Mesendoderm (in vitro differentiated cells): ENCODE measurements around the gene KCND2.

Experiments
- DNase-seq: peaks from one replicate; pipeline ENCODE4 v3.0.0; 2013
- H2AK5ac ChIP-seq: 2 replicates; pipeline ENCODE4 v1.6.1; 2013; ENCODE audit warnings: low read length, inconsistent platforms
- H2BK120ac ChIP-seq: 2 replicates; pipeline ENCODE4 v1.6.1; 2013; ENCODE audit warnings: low read depth, mild to moderate bottlenecking, low read length, moderate library complexity, mixed read lengths
- H2BK15ac ChIP-seq: replicated peaks from 2 replicates; pipeline ENCODE4 v1.6.1; 2013; ENCODE audit warnings: low read depth, mild to moderate bottlenecking, moderate library complexity
- H2BK5ac ChIP-seq: 2 replicates; pipeline ENCODE4 v1.6.1; 2013; ENCODE audit warnings: low read length, inconsistent platforms
- H3K18ac ChIP-seq: 2 replicates; pipeline ENCODE4 v1.6.1; 2013; ENCODE audit warnings: mild to moderate bottlenecking, low read length, mixed read lengths
- H3K23ac ChIP-seq: one replicate; pipeline ENCODE4 v1.6.1; 2013; ENCODE audit warnings: low read length
- H3K27ac ChIP-seq: 2 replicates; pipeline ENCODE4 v1.5.1; 2013; ENCODE audit warnings: low read depth, mild to moderate bottlenecking, inconsistent platforms, low read length, moderate library complexity
- H3K27me3 ChIP-seq: 2 replicates; pipeline ENCODE4 v1.6.1; 2013; ENCODE audit warnings: low read length, control low read depth, mild to moderate bottlenecking, inconsistent platforms; ENCODE audit not compliant: insufficient read depth, poor library complexity
- H3K36me3 ChIP-seq: 2 replicates; pipeline ENCODE4 v1.6.1; 2013; ENCODE audit warnings: low read length, inconsistent platforms; ENCODE audit not compliant: control insufficient read depth, insufficient read depth
- H3K4ac ChIP-seq: one replicate; pipeline ENCODE4 v1.6.1; 2013; ENCODE audit warnings: low read depth, mild to moderate bottlenecking, low read length, moderate library complexity
- H3K4me1 ChIP-seq: 2 replicates; pipeline ENCODE4 v1.6.1; 2013; ENCODE audit warnings: low read depth, low read length, inconsistent platforms; ENCODE audit not compliant: control insufficient read depth
- H3K4me2 ChIP-seq: 2 replicates; pipeline ENCODE4 v1.6.1; 2013; ENCODE audit warnings: low read length
- H3K4me3 ChIP-seq: 2 replicates; pipeline ENCODE4 v1.5.1; 2013; ENCODE audit warnings: mild to moderate bottlenecking, low read length
- H3K56ac ChIP-seq: one replicate; pipeline ENCODE4 v1.6.1; 2013; ENCODE audit warnings: low read length
- H3K79me1 ChIP-seq: 2 replicates; pipeline ENCODE4 v1.6.1; 2013; ENCODE audit warnings: low read length, inconsistent platforms
- H3K79me2 ChIP-seq: 2 replicates; pipeline ENCODE4 v1.6.1; 2013; ENCODE audit warnings: mild to moderate bottlenecking, low read length; ENCODE audit not compliant: control insufficient read depth, insufficient read depth
- H3K9ac ChIP-seq: 2 replicates; pipeline ENCODE4 v1.6.1; 2013; ENCODE audit warnings: low read length, inconsistent platforms
- H4K5ac ChIP-seq: one replicate; pipeline ENCODE4 v1.6.1; 2013; ENCODE audit warnings: low read length
- H4K8ac ChIP-seq: one replicate; pipeline ENCODE4 v1.6.1; 2013; ENCODE audit warnings: low read depth, mild to moderate bottlenecking, control low read depth, low read length, moderate library complexity
- WGBS: extraction: QIAGEN DNeasy Blood & Tissue Kit; methylation state at CpG from one replicate; pipeline ENCODE4 v1.1.7; 2013; ENCODE audit warnings: low lambda C conversion rate, missing lambda C conversion rate; ENCODE audit not compliant: insufficient coverage; ENCODE audit errors: extremely low coverage; 5-methylcytosine and 5-hydroxymethylcytosine counted together

KCND2 gene

DNA sequence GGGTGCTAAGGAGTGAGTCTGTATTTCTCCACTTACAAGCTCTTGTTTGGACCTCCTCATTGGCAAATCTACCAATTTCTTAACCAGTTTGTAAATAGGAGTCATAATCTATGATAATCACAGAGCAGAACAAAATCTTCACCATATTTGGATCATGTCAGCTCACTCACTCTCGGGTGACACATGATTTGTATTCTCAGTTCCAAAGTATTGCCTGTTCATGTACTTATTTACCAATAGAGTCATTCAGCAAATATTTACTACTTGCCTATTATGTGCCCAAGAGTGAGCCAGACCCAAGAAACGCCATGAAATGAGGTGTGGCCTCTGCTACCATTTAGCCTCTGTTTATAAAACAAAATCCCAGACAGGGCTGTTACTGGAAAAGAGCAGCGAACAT is 470.2 kb downstream of the KCND2 start:
- Histone ChIP-seq H3K4ac (no peak overlapping the region), H3K79me2 (no peaks in the 10 kb centered on the region), H2BK120ac (no peak overlapping the region), H3K9ac (no peak overlapping the region), H3K4me2 (no peak overlapping the region), H3K23ac (no peak overlapping the region), H3K36me3 (no peaks in the 10 kb centered on the region), H4K5ac (no peak overlapping the region), H4K8ac (no peak overlapping the region), H2AK5ac (no peak overlapping the region), H3K27me3 (no peaks in the 10 kb centered on the region), H3K56ac (peak overlapping the region; percentile 3), H2BK15ac (no peak overlapping the region), H3K4me3 (no peak overlapping the region), H3K79me1 (no peaks in the 10 kb centered on the region), H3K27ac (no peak overlapping the region), H3K4me1 (no peaks in the 10 kb centered on the region), H2BK5ac (no peak overlapping the region), H3K18ac (no peak overlapping the region)
- DNase-seq: no peak
- WGBS: no CpG with 5 or more reads among the region's 3 CpGs

- peak overlapping the region; percentile 31 for H3K56ac ChIP-seq
- peaks cover 12% of the 10 kb centered on the region for H3K4me1 ChIP-seq
- no peak overlapping the region for H3K23ac ChIP-seq
- H3K27me3 ChIP-seq: no peaks in the 10 kb centered on the region
- H3K27ac ChIP-seq: peak overlapping the region; percentile 96
- no peak overlapping the region for H4K5ac ChIP-seq
- peak overlapping the region; percentile 99 for H2BK15ac ChIP-seq
- H3K79me2 ChIP-seq: no peaks in the 10 kb centered on the region
- H2AK5ac ChIP-seq: no peak overlapping the region
- no peak overlapping the region for H3K4ac ChIP-seq
- no peaks in the 10 kb centered on the region for H3K36me3 ChIP-seq
- peak overlapping the region; percentile 73 for H2BK5ac ChIP-seq
- no peak for DNase-seq
- no peak overlapping the region for H3K4me2 ChIP-seq
- H4K8ac ChIP-seq: no peak overlapping the region
- no peaks in the 10 kb centered on the region for H3K79me1 ChIP-seq
- H3K4me3 ChIP-seq: no peak overlapping the region
- H3K9ac ChIP-seq: no peak overlapping the region
- H3K18ac ChIP-seq: peak overlapping the region; percentile 60
- peak overlapping the region; percentile 55 for H2BK120ac ChIP-seq
- WGBS: no CpG with 5 or more reads among the region's 2 CpGs
Measured at GRCh38 chr7:120760050-120760449, 487.1 kb downstream of the KCND2 start.

DNA sequence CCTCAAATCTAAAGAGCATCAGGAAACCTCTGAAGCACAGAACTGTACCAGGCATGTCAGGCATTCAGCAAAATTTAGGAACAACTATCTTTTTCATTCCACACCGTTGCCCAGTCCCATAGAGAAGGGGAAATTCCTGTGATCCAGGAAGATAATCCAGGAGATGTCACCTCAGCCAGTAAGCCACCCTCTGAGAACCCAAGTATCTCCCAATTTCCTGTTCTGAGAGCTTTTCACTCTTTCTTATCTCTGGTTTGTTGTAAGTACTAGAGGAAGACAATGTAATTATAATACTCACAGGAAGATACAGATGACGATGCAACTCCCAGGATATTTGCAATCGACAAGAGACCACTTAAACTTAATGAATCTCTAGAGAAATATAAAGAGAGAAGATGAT is 487.9 kb downstream of the KCND2 start:
- no peaks in the 10 kb centered on the region for H3K27me3 ChIP-seq
- H2BK5ac ChIP-seq: peak overlapping the region; percentile 100
- no peak overlapping the region for H4K8ac ChIP-seq
- no peaks in the 10 kb centered on the region for H3K36me3 ChIP-seq
- no peak overlapping the region for H3K4me3 ChIP-seq
- peak overlapping the region; percentile 26 for H3K4ac ChIP-seq
- peak overlapping the region; percentile 96 for H3K27ac ChIP-seq
- no peak overlapping the region for H3K9ac ChIP-seq
- peaks cover 12% of the 10 kb centered on the region for H3K4me1 ChIP-seq
- H2BK120ac ChIP-seq: no peak overlapping the region
- no peak overlapping the region for H2BK15ac ChIP-seq
- H3K4me2 ChIP-seq: no peak overlapping the region
- no peak overlapping the region for H4K5ac ChIP-seq
- peak; percentile 92 for DNase-seq
- WGBS: no CpG with 5 or more reads among the region's 3 CpGs
- H3K79me2 ChIP-seq: no peaks in the 10 kb centered on the region
- no peak overlapping the region for H2AK5ac ChIP-seq
- peak overlapping the region; percentile 82 for H3K56ac ChIP-seq
- no peak overlapping the region for H3K23ac ChIP-seq
- H3K79me1 ChIP-seq: no peaks in the 10 kb centered on the region
- H3K18ac ChIP-seq: peak overlapping the region; percentile 93

DNA sequence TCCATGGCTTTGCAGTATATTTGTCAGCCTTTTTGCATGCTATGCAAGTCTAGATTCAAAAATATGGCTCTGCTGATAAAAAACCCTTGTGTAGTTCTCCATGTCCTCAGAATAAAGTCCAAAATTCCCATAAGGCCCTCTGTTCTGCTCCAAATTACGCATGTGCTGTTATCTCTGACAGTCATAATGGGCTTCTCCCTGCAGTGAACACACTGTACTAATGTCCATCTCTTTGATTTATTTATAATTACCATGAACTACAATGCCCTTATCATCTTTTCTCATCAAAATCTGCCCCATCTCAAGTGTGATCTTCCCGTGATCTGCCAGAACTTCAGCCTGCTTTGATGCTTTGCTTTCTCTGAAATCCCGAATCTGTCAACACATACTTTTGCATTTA is 497.2 kb downstream of the KCND2 start:
- no peak overlapping the region for H4K5ac ChIP-seq
- H3K4me1 ChIP-seq: no peaks in the 10 kb centered on the region
- H4K8ac ChIP-seq: no peak overlapping the region
- no peaks in the 10 kb centered on the region for H3K27me3 ChIP-seq
- no peak overlapping the region for H3K4ac ChIP-seq
- H3K23ac ChIP-seq: no peak overlapping the region
- no CpG with 5 or more reads among the region's 3 CpGs for WGBS
- H3K79me1 ChIP-seq: no peaks in the 10 kb centered on the region
- H3K4me2 ChIP-seq: no peak overlapping the region
- H2AK5ac ChIP-seq: no peak overlapping the region
- no peak overlapping the region for H3K56ac ChIP-seq
- no peak overlapping the region for H3K27ac ChIP-seq
- no peak for DNase-seq
- no peak overlapping the region for H3K9ac ChIP-seq
- H2BK15ac ChIP-seq: no peak overlapping the region
- no peak overlapping the region for H2BK120ac ChIP-seq
- no peaks in the 10 kb centered on the region for H3K79me2 ChIP-seq
- no peak overlapping the region for H2BK5ac ChIP-seq
- H3K36me3 ChIP-seq: no peaks in the 10 kb centered on the region
- no peak overlapping the region for H3K4me3 ChIP-seq
- no peak overlapping the region for H3K18ac ChIP-seq

DNA sequence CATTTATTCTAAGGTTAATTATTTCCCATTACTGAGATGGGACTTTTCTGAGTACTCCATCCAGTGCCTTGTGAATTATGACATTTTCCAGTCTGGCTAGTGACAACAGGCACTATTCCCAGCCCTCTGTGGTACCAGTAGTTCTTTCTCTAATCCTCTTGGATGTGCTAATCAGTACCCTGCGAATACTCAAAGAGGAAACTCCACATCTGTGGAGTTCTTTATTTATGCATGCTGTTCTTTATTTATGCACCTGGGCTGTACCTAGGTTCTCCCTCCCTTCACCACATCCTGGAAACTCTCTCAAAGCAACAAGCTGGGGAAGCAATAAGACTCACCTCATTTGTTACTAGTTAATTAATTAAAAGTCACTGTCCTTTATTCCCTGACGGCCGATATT is 501.5 kb downstream of the KCND2 start:
- no CpG with 5 or more reads among the region's 3 CpGs for WGBS

GRCh38 chr7:120775755-120776154 is 502.8 kb downstream of the KCND2 start:
- Histone ChIP-seq H3K56ac (peak overlapping the region; percentile 70), H3K36me3 (no peaks in the 10 kb centered on the region), H3K27ac (peak overlapping the region; percentile 67), H3K9ac (no peak overlapping the region), H3K4ac (peak overlapping the region; percentile 97), H3K4me2 (no peak overlapping the region), H3K27me3 (no peaks in the 10 kb centered on the region), H3K4me1 (no peaks in the 10 kb centered on the region), H2AK5ac (no peak overlapping the region), H4K8ac (no peak overlapping the region), H2BK15ac (no peak overlapping the region), H3K18ac (peak overlapping the region; percentile 100), H2BK5ac (peak overlapping the region; percentile 79), H2BK120ac (peak overlapping the region; percentile 98), H3K79me2 (no peaks in the 10 kb centered on the region), H3K4me3 (no peak overlapping the region), H3K23ac (no peak overlapping the region), H4K5ac (no peak overlapping the region), H3K79me1 (no peaks in the 10 kb centered on the region)
- no peak for DNase-seq

More for the DNA sequence above, 501.5 kb downstream of the KCND2 start:
- H3K18ac ChIP-seq: no peak overlapping the region
- peak; percentile 19 for DNase-seq
- H3K4ac ChIP-seq: no peak overlapping the region
- no peaks in the 10 kb centered on the region for H3K79me1 ChIP-seq
- H3K9ac ChIP-seq: no peak overlapping the region
- no peak overlapping the region for H4K5ac ChIP-seq
- no peaks in the 10 kb centered on the region for H3K79me2 ChIP-seq
- H3K36me3 ChIP-seq: no peaks in the 10 kb centered on the region
- no peaks in the 10 kb centered on the region for H3K27me3 ChIP-seq
- no peak overlapping the region for H2BK5ac ChIP-seq
- H3K27ac ChIP-seq: no peak overlapping the region
- no peak overlapping the region for H2BK120ac ChIP-seq
- H3K4me1 ChIP-seq: no peaks in the 10 kb centered on the region
- no peak overlapping the region for H3K4me3 ChIP-seq
- H2AK5ac ChIP-seq: no peak overlapping the region
- no peak overlapping the region for H3K23ac ChIP-seq
- H3K4me2 ChIP-seq: no peak overlapping the region
- no peak overlapping the region for H3K56ac ChIP-seq
- peak overlapping the region; percentile 86 for H4K8ac ChIP-seq
- H2BK15ac ChIP-seq: no peak overlapping the region
